Measurements from ENCODE around the gene TP53INP2.

- TF ChIP-seq CTCF (IDR thresholded peaks at IDR 0.05), result no peak
- TF ChIP-seq POLR2AphosphoS5 (IDR thresholded peaks at IDR 0.05; ENCODE audit: low read depth, low read length), result no peak
- TF ChIP-seq REST (IDR thresholded peaks at IDR 0.05; ENCODE audit: insufficient read depth in 1 of 2, low read depth in 2 of 2, low read length in 1 of 2), result no peak
- no peak for TF ChIP-seq TCF7L2 (IDR thresholded peaks at IDR 0.05; ENCODE audit: low read depth, low read length)
- TF ChIP-seq SIN3A (IDR thresholded peaks at IDR 0.05; ENCODE audit: borderline replicate concordance, insufficient read depth, low read depth, low read length), result no peak
Observed at GRCh38 chr20:34732523-34732922, 28.4 kb downstream of the TP53INP2 start.

Data from Panc1 (cell line).